ENCODE results near the gene TAF4B. TPM values are rescaled to one million over a fixed set of nuclear protein-coding genes. Genes with fewer than 3 reads are reported as not detected.

The TAF4B gene
- total and polyA plus RNA-seq, 9 of the 15 experiments (the other 6 are each of a cell fraction or from before 2014, with no cell fraction given), result 4.5 to 25.3 (median 20.5) TPM

DNA sequence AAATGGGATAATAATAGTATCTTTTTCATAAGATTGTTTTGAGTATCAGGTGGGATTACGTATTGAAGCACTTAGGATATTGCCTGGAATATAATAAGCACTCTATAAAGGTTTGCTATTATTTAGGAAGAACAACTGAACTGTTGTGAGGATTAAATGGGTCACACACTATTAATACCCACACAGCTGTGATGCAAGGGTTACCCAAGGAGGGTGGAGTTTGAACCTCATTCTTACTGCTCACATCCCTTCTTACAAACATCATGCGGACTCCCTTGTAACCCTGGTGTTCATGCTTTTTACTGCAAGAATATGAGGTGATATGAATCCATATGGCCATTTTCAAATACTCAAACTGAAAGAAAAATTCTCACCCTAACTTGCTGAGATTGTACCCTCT is 208.6 kb downstream of the TAF4B start:
- Histone ChIP-seq H3K9me1 (ENCODE audit: control insufficient read depth, insufficient read depth, low read length) (no peaks in the 10 kb centered on the region), H4K20me1 (replicated peaks; ENCODE audit: control insufficient read depth, insufficient read depth, low read length) (no peaks in the 10 kb centered on the region), H3K4me3 (no peak overlapping the region), H3K4me2 (ENCODE audit: insufficient read depth, low read length) (no peak overlapping the region), H3K79me2 (ENCODE audit: control insufficient read depth, insufficient read depth, low read length) (no peaks in the 10 kb centered on the region), H3K4me1 (replicated peaks in 1 of 2; ENCODE audit: control insufficient read depth in 2 of 2, insufficient read depth in 2 of 2, low read length in 2 of 2) (no peaks in the 10 kb centered on the region), H3K9ac (ENCODE audit: insufficient read depth in 1 of 2, low read depth in 2 of 2, low read length in 2 of 2) (no peak overlapping the region), H2AFZ (ENCODE audit: low read depth, low read length) (no peak overlapping the region), H3K36me3 (ENCODE audit: control insufficient read depth, insufficient read depth, low read length) (no peaks in the 10 kb centered on the region), H3K27ac (ENCODE audit: extremely low read depth, low read depth, low read length) (no peak overlapping the region), H3K27me3 (ENCODE audit: control insufficient read depth in 2 of 2, insufficient read depth in 2 of 2, low read length in 2 of 2) (peaks cover 0 to 12% of the 10 kb centered on the region in 2 experiments; a peak in 3 of 5 replicates), H3K9me3 (replicated peaks; ENCODE audit: control insufficient read depth, insufficient read depth, low read depth, low read length) (no peaks in the 10 kb centered on the region)
- in situ Hi-C loops (cut with MboI) (no loop called here), intact Hi-C loops (cut with micrococcal nuclease) (no loop called here)
- no peak for ATAC-seq
- ChIA-PET POLR2A (no interaction called here), CTCF (ENCODE audit: low intra/inter-chr PET ratio) (no interaction called here)
- TF ChIP-seq, protein P1, sequence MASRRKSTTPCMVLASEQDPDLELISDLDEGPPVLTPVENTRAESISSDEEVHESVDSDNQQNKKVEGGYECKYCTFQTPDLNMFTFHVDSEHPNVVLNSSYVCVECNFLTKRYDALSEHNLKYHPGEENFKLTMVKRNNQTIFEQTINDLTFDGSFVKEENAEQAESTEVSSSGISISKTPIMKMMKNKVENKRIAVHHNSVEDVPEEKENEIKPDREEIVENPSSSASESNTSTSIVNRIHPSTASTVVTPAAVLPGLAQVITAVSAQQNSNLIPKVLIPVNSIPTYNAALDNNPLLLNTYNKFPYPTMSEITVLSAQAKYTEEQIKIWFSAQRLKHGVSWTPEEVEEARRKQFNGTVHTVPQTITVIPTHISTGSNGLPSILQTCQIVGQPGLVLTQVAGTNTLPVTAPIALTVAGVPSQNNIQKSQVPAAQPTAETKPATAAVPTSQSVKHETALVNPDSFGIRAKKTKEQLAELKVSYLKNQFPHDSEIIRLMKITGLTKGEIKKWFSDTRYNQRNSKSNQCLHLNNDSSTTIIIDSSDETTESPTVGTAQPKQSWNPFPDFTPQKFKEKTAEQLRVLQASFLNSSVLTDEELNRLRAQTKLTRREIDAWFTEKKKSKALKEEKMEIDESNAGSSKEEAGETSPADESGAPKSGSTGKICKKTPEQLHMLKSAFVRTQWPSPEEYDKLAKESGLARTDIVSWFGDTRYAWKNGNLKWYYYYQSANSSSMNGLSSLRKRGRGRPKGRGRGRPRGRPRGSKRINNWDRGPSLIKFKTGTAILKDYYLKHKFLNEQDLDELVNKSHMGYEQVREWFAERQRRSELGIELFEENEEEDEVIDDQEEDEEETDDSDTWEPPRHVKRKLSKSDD (conservative IDR thresholded peaks at IDR 0.05; ENCODE audit: low read length), result no peak
- TF ChIP-seq ZFPM2 (CRISPR knock-in tag; IDR thresholded peaks at IDR 0.05) (no peak), FOXA3 (CRISPR knock-in tag; conservative IDR thresholded peaks at IDR 0.05 in 1 of 2, IDR thresholded peaks at IDR 0.05 in 1 of 2) (no peak), LEF1 (IDR thresholded peaks at IDR 0.05) (no peak), SNRNP70 (optimal IDR thresholded peaks at IDR 0.05; ENCODE audit: low read depth, low read length) (no peak), NR2F6 (CRISPR knock-in tag; IDR thresholded peaks at IDR 0.05) (no peak), HMG20A (CRISPR knock-in tag; conservative IDR thresholded peaks at IDR 0.05) (no peak), E2F3 (CRISPR knock-in tag; IDR thresholded peaks at IDR 0.05) (no peak), TAF7 (tag; IDR thresholded peaks at IDR 0.05) (no peak), MAFF (IDR thresholded peaks at IDR 0.05; ENCODE audit: low read length) (no peak), CBFA2T3 (IDR thresholded peaks at IDR 0.05) (no peak), DPF2 (IDR thresholded peaks at IDR 0.05) (no peak)
- TF ChIP-seq, protein P2, sequence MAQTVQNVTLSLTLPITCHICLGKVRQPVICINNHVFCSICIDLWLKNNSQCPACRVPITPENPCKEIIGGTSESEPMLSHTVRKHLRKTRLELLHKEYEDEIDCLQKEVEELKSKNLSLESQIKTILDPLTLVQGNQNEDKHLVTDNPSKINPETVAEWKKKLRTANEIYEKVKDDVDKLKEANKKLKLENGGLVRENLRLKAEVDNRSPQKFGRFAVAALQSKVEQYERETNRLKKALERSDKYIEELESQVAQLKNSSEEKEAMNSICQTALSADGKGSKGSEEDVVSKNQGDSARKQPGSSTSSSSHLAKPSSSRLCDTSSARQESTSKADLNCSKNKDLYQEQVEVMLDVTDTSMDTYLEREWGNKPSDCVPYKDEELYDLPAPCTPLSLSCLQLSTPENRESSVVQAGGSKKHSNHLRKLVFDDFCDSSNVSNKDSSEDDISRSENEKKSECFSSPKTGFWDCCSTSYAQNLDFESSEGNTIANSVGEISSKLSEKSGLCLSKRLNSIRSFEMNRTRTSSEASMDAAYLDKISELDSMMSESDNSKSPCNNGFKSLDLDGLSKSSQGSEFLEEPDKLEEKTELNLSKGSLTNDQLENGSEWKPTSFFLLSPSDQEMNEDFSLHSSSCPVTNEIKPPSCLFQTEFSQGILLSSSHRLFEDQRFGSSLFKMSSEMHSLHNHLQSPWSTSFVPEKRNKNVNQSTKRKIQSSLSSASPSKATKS (CRISPR knock-in tag; IDR thresholded peaks at IDR 0.05), result no peak
- WGBS (ENCODE audit: insufficient coverage, low coverage, missing lambda C conversion rate), result 0% methylated on average over 2 of the region's 2 CpGs
- BruUV-seq (replicated peaks), result no TSS peak
- no peak for FAIRE-seq
- no peak for DNase-seq (ENCODE audit: extremely low read depth in 1 of 4, low spot score in 3 of 4)
